ENCODE measurements around the gene CCT2. TPM values are rescaled to one million over a fixed set of nuclear protein-coding genes. Genes with fewer than 3 reads are reported as not detected.
A peak's percentile ranks its signal among the peaks of the same experiment; 100 is the strongest.

Gene CCT2
- total RNA-seq, 1 donor from 2014 or later, result 224 TPM

DNA sequence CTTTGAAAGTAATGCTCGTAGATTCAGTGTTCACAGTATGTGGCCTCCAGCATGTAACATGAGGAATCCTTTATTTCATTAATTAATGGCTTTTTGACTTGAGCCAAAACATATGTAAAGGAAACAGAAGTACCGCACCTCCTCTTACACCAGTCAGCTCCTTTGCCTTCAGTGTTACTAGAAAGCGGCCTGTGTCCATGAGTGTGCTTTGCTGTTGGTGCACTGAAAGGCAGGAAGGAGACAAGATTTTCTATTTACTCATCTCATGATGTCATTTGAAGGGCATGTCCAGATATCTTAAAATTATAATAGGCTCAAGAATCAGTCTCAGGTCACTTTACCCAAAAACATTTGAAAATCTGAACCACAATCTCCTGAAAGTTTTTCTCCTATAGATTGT lies 9.9 kb upstream of the CCT2 start:
- TF ChIP-seq, protein P1, sequence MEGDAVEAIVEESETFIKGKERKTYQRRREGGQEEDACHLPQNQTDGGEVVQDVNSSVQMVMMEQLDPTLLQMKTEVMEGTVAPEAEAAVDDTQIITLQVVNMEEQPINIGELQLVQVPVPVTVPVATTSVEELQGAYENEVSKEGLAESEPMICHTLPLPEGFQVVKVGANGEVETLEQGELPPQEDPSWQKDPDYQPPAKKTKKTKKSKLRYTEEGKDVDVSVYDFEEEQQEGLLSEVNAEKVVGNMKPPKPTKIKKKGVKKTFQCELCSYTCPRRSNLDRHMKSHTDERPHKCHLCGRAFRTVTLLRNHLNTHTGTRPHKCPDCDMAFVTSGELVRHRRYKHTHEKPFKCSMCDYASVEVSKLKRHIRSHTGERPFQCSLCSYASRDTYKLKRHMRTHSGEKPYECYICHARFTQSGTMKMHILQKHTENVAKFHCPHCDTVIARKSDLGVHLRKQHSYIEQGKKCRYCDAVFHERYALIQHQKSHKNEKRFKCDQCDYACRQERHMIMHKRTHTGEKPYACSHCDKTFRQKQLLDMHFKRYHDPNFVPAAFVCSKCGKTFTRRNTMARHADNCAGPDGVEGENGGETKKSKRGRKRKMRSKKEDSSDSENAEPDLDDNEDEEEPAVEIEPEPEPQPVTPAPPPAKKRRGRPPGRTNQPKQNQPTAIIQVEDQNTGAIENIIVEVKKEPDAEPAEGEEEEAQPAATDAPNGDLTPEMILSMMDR (IDR thresholded peaks at IDR 0.05; ENCODE audit: insufficient read depth, low read length, poor library complexity, severe bottlenecking), result no peak
- Histone ChIP-seq H3K4me3 (ENCODE audit: low read depth, low read length) (no peak overlapping the region), H3K36me3 (ENCODE audit: control insufficient read depth, insufficient read depth, low read length) (no peaks in the 10 kb centered on the region), H3K27me3 (ENCODE audit: control insufficient read depth, insufficient read depth, low read length) (no peaks in the 10 kb centered on the region)
- DNase-seq (ENCODE audit: low read depth), result no peak

GRCh38 chr12:69578283-69578682 lies 7.0 kb upstream of the CCT2 start:
- TF ChIP-seq, protein P1 (IDR thresholded peaks at IDR 0.05; ENCODE audit: insufficient read depth, low read length, poor library complexity, severe bottlenecking), result no peak
- DNase-seq (ENCODE audit: low read depth), result no peak

DNA sequence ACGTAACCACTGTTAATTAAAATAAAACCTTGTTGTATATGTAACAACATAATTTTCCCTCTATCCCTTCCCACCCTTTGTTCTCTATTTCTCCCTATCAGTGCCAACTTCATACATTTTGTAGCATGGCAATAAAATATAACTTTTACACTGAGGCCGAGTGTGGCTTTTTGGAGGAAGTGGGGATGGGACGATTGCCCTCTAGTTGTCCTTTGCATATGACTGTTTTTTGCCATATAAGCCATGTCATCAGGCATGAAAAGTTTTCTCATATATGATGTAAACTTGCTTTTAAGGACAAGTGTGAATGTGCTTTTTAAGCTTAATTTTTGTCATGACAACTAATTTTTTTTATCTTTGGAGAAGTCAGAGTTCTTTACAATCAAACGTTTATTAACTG lies 6.2 kb upstream of the CCT2 start:
- TF ChIP-seq, protein P1 (IDR thresholded peaks at IDR 0.05; ENCODE audit: insufficient read depth, low read length, poor library complexity, severe bottlenecking), result no peak
- no peaks in the 10 kb centered on the region for H3K36me3 ChIP-seq (ENCODE audit: control insufficient read depth, insufficient read depth, low read length)

More at GRCh38 chr12:69578283-69578682, 7.0 kb upstream of the CCT2 start:
- H3K36me3 ChIP-seq (ENCODE audit: control insufficient read depth, insufficient read depth, low read length), result no peaks in the 10 kb centered on the region
- no peaks in the 10 kb centered on the region for H3K27me3 ChIP-seq (ENCODE audit: control insufficient read depth, insufficient read depth, low read length)
- H3K4me3 ChIP-seq (ENCODE audit: low read depth, low read length), result no peak overlapping the region

GRCh38 chr12:69580074-69580473 lies 5.2 kb upstream of the CCT2 start:
- Histone ChIP-seq H3K36me3 (ENCODE audit: control insufficient read depth, insufficient read depth, low read length) (no peaks in the 10 kb centered on the region), H3K27me3 (ENCODE audit: control insufficient read depth, insufficient read depth, low read length) (no peaks in the 10 kb centered on the region), H3K4me3 (ENCODE audit: low read depth, low read length) (no peak overlapping the region)
- TF ChIP-seq, protein P1 (IDR thresholded peaks at IDR 0.05; ENCODE audit: insufficient read depth, low read length, poor library complexity, severe bottlenecking), result no peak
- no peak for DNase-seq (ENCODE audit: low read depth)

More for the DNA sequence above, 6.2 kb upstream of the CCT2 start:
- no peaks in the 10 kb centered on the region for H3K27me3 ChIP-seq (ENCODE audit: control insufficient read depth, insufficient read depth, low read length)
- DNase-seq (ENCODE audit: low read depth), result no peak
- H3K4me3 ChIP-seq (ENCODE audit: low read depth, low read length), result no peak overlapping the region

- TF ChIP-seq, protein P1 (IDR thresholded peaks at IDR 0.05; ENCODE audit: insufficient read depth, low read length, poor library complexity, severe bottlenecking), result peak; percentile 12
- Histone ChIP-seq H3K27me3 (ENCODE audit: control insufficient read depth, insufficient read depth, low read length) (no peaks in the 10 kb centered on the region), H3K36me3 (ENCODE audit: control insufficient read depth, insufficient read depth, low read length) (no peaks in the 10 kb centered on the region), H3K4me3 (ENCODE audit: low read depth, low read length) (no peak overlapping the region)
- no peak for DNase-seq (ENCODE audit: low read depth)
Measured at GRCh38 chr12:69583203-69583602, 2.1 kb upstream of the CCT2 start.

- TF ChIP-seq, protein P1 (IDR thresholded peaks at IDR 0.05; ENCODE audit: insufficient read depth, low read length, poor library complexity, severe bottlenecking), result no peak
- Histone ChIP-seq H3K27me3 (ENCODE audit: control insufficient read depth, insufficient read depth, low read length) (no peaks in the 10 kb centered on the region), H3K36me3 (ENCODE audit: control insufficient read depth, insufficient read depth, low read length) (no peaks in the 10 kb centered on the region), H3K4me3 (ENCODE audit: low read depth, low read length) (no peak overlapping the region)
- no peak for DNase-seq (ENCODE audit: low read depth)
Measured at GRCh38 chr12:69588527-69588926, 3.3 kb downstream of the CCT2 start.

Data from kidney epithelial cell (primary cell).